Activated effector memory CD4-positive, alpha-beta T cell treated with Interleukin-2 at 50 U/mL for 16 hours (primary cell): Measurements from ENCODE around the gene SERBP1.
"Not testable (repeated sequence)": the region's sequence is repeated elsewhere in the genome, so short reads cannot be mapped to it uniquely, and the experiment has no call there.

Experiments
- DNase-seq: peaks from one replicate; pipeline ENCODE4 v3.0.0-alpha.2; 2020

Gene SERBP1

GRCh38 chr1:67404212-67404620, 26.0 kb downstream of the SERBP1 start:
- DNase-seq: no peak

GRCh38 chr1:67401443-67401842, 28.8 kb downstream of the SERBP1 start:
- DNase-seq: no peak

GRCh38 chr1:67400029-67400786, 30.0 kb downstream of the SERBP1 start:
- not testable (repeated sequence) for DNase-seq

- DNase-seq: no peak
Observed at GRCh38 chr1:67399199-67399993, 30.8 kb downstream of the SERBP1 start.

DNA sequence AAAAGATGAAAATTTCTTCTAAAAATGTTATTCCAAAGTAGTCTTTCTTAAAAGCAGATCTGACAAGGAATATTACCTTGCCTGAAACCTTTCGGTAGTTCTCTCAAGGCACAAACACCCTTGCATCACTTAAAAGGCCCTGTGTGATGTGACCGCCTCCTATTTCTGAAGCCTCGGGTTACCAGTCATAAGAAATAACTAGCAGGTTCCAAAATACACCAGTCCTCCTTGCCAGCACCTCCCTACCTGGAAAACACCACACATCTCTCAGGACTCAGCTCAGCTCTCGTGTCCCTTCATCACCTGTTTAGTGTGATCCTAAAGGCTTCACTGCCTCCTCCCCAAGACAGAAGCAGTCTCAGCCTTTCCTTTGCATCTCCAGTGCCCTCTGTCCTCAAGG, 35.7 kb downstream of the SERBP1 start:
- no peak for DNase-seq

- no peak for DNase-seq
Observed at GRCh38 chr1:67393737-67394136, 36.5 kb downstream of the SERBP1 start.

GRCh38 chr1:67393240-67393639, 37.0 kb downstream of the SERBP1 start:
- DNase-seq: no peak

DNA sequence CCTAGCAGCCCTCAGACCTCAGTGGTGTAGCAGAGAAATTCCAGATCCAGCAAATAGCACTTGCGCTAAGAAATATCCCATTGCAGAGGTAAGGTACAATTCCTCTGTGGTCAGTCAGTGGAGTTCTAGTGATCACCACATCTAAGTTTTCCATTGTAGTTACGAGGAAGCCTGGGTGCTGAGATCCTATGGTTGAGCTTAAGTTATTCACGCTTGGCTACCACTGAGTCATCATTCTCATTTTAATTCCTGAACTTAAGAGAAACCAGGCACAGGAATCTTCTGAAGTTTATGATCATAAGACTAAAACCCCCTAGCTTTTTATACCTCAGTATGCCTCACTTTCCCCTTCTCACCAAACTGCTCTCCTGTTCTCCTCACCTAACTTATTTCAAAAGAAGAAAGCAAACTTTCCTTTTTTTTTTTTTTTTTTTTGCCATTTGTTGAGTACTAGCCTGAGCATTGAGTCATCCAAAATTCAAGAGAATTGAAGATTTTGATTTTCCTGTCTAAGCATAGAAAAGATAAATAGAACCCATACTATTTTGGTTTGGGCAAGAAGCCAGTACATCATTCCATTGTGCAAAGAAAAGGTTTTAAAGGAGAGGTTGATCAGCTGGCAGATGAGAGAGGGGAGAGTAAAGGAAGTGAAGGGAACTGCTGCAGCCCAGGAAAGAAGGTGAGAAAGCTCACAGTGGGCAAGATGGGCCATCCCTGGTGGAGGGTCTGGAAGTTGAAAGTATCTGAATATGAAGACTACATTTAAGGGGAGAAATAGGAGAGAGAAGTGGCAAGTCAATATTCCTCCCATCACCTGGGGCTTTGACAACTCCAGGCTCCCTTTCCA, 39.9 kb downstream of the SERBP1 start:
- no peak for DNase-seq

GRCh38 chr1:67383999-67384638, 46.1 kb downstream of the SERBP1 start:
- no peak for DNase-seq

GRCh38 chr1:67382292-67382691, 47.9 kb downstream of the SERBP1 start:
- DNase-seq: no peak

DNA sequence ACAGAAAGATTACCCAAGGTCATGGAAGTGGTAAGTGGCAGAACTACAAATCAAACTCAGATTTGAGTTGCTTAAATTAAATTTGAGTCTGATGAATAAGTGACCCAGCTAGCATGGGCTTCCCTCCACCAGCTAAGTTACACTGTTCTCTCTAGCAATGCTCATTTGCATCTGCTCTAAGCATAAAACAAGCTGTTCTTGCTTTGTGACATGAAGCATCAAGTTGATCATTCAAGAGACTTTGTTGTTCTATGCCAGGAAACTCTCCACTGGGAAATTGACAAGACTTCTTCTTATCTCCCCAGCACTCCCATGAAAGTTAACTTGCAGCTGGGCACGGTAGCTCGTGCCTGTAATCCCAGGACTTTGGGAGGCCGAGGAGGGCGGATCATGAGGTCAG, 49.0 kb downstream of the SERBP1 start:
- no peak for DNase-seq

DNA sequence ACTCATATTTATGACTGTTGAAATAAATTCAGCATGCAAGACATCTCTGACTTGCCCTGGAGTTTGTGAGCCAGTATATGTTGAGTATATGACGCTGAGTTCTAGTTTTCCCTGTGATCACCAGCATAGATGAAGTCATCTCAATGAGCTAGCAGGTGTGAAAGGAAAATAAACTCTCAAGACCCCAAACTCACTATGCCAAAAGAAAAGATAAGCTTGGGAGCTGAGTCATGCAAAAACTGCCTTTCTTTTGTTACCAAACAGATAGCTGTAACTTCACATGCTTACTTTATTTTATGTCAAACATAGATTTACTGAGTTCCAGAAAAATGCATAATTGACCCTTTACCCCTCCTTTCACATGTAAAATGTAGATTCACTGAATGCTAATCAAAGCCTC, 52.9 kb downstream of the SERBP1 start:
- DNase-seq: no peak

DNA sequence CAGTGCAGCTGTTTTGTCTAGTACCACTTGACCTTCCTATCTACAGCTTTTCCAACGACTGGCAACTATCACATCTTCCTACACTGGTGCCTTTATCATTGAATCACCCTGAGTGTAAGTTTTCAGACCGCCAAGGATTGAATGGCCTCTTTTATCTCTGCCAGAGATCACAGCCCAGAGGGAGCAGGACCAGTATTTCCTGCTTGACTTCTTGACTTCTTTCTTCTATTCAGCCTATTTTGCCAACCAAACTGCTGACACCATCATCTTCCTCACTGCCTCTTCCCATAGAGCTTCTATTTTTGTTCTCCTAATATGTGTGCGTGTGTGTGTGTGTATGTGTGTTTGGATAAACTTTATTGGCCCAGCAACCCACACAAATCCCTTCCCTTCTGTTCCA, 53.8 kb downstream of the SERBP1 start:
- no peak for DNase-seq

- no peak for DNase-seq
Observed at GRCh38 chr1:67372898-67373297, 57.3 kb downstream of the SERBP1 start.

DNA sequence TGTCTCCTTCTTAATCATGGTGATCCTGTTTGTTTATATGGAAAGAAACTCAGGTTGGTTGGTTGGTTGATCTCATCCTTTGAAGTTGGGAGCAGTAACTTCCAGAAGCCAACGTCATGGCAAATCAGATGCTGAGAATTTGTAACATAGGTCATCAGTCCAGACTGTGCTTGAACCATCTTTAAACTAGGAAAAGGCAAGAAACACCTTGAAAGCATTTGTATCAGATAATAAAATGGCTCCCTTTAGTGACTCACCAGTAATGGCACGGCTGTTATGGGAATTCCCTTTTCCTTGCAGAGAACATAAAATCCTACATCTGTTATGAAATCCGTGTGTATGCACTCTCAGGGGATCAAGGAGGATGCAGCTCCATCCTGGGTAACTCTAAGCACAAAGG, 58.1 kb downstream of the SERBP1 start:
- no peak for DNase-seq

DNA sequence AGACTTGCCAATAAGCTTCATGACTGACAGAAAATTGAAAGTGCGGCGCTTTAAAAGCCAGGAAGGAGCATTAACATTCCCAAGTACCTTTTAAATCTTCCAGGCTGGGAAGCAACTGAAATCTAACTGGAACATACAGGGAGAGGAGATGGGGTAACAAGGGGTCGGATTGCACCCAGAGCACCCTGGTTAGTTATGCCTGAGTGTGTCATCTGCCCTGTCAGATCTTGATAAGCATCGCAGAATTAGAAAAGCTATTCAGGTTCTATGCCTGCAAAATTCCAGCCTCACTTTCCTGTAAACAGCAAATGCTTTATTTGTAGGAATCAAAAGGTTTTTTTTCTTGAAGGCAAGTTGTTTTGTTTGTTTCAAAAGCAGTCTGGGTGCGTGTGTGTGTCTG, 58.5 kb downstream of the SERBP1 start:
- DNase-seq: no peak

DNA sequence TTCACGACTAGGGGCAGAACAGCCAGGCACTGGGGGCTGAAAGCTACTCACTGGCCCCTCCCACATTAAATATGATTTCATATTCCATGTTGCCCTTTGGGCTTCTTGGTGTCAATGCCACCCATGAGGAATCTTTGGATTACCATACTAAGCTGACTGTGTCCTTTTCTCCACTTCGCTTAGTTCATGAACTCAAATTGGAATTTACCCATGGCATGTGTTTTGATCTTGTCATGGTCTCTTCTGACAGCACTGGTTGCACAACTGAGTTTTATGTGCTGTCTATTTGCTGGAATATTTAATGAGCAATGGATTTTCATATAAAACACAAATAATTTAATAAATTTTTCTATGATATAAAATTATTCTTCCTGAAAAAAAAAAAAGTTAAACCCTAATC, 59.2 kb downstream of the SERBP1 start:
- DNase-seq: no peak

GRCh38 chr1:67368046-67368514, 62.1 kb downstream of the SERBP1 start:
- no peak for DNase-seq

DNA sequence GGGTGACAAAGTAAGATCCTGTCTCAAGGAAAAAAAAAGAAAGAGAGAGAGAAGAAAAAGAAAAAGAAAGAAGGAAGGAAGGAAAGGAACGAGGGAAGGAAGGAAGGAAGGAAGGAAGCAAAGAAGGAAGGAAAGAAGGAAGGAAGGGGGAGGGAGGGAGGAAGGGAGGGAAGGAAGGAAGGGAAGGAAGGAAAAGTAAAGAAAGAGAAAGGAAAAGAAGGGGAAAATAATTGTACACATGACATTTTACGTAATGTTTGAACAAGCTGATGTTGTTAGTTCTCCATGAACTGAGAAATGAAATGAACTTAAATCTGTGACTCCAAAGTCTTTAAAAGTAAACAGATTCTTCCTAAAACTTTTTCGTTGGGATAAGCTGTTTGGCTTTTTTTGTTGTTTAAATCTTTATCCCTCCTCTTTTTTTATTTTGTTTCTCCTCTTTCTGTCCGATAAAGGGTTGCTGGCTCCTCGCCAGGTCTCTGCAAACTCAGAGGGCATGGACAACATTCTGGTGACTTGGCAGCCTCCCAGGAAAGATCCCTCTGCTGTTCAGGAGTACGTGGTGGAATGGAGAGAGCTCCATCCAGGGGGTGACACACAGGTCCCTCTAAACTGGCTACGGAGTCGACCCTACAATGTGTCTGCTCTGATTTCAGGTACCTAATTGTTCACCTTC, 62.7 kb downstream of the SERBP1 start:
- no peak for DNase-seq

- no peak for DNase-seq
Observed at GRCh38 chr1:67361641-67362040, 68.6 kb downstream of the SERBP1 start.

DNA sequence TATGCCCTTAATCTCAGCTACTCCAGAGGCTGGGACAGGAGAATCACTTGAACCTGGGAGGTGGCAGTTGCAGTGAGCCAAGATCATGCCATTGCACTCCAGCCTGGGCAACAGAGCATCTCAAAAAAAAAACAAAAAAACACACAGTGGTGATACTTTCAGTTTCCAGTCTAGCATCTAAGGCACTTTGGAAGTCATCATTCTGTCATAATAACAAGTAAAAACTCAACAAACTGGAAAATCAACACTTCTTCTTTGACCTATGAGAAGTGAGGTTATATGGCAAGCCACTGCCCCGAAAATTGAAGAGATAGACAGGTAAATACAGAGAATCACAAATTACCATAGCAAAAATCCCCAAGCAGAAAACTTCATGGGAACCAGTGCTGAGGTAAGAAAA, 70.6 kb downstream of the SERBP1 start:
- no peak for DNase-seq
